ENCODE measurements around the gene NOTCH3. TPM values are rescaled to one million over a fixed set of nuclear protein-coding genes. Genes with fewer than 3 reads are reported as not detected.

Gene NOTCH3
- total RNA-seq, 1 experiment from 2014 or later = 0.14 TPM

DNA sequence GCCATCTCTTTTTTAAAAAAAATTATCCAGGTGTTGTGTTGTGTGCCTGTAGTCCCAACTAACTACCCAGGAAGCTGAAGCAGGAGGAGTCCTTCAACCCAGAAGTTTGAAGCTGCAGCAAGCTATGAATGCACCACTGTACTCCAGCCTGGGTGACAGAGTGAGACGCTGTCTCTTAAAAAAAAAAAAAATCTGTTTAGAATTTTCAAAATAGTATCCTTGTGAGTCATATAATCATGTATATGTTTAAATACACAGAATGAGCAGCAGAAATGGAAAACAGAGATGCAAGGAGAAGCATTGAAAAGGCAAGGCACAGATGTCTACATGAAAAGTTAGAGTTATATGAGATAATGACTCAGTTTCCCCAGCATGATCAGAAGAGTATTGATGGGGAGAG, 62.4 kb downstream of the NOTCH3 start:
- in situ Hi-C loops (cut with HindIII; ENCODE audit: low pct_unique_long_range_greater_than_20kb, low sequenced_read_pairs) = no loop called here

DNA sequence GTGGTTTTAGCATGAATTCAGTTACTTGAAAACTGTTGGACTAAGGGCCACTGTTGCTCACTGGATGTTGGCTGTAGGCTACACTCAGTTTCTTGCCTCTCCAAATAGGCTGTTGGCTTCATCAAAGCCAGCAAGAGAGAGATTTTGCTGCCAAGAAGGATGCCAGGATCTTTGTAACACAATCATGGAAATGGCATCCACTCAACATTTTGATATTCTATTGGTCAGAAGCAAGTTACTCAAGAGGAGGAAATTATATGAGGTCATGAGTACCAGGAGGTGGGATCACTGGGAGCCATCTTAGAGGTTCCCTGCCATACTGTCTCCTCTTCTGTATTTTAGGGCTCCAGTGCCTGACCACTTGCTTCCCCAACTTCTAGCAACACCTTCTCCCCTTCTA, 63.0 kb downstream of the NOTCH3 start:
- in situ Hi-C loops (cut with HindIII; ENCODE audit: low pct_unique_long_range_greater_than_20kb, low sequenced_read_pairs) = no loop called here
- DNase-seq (ENCODE audit: low read depth) = no peak

More for the DNA sequence above, 62.4 kb downstream of the NOTCH3 start:
- no peak for DNase-seq (ENCODE audit: low read depth)

DNA sequence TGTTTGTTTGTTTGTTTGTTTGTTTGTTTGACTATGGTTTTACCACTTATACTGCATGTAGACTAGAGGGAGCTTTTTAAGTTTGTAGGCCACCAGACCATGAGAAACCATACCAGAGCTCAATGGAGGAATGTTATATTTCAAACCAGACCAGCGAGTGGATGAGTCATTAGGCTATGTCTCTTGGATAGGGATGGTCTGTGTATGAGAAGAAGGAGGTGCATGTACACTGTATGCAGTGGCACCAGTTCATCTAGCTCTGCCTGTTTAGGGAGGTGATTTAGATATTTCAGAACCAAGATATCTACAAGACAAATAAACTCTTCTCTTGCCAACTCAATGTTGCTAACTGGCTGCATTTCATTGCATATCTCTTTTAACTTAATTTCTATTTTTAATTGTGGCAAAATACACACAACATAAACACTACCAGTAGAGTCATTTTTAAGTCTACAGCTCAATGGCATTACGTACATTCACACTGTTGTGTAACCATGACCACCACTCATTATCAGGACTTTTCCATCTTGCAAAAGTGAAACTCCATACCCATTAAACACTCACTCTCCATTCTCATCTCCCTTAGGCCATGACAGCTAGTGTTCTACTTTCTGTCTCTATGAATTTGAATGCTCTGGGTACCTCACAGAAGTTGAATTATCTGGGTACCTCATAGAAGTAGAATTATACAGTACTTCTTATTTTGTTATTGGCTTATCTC, 64.4 kb downstream of the NOTCH3 start:
- in situ Hi-C loops (cut with HindIII; ENCODE audit: low pct_unique_long_range_greater_than_20kb, low sequenced_read_pairs) = no loop called here
- DNase-seq (ENCODE audit: low read depth) = no peak

DNA sequence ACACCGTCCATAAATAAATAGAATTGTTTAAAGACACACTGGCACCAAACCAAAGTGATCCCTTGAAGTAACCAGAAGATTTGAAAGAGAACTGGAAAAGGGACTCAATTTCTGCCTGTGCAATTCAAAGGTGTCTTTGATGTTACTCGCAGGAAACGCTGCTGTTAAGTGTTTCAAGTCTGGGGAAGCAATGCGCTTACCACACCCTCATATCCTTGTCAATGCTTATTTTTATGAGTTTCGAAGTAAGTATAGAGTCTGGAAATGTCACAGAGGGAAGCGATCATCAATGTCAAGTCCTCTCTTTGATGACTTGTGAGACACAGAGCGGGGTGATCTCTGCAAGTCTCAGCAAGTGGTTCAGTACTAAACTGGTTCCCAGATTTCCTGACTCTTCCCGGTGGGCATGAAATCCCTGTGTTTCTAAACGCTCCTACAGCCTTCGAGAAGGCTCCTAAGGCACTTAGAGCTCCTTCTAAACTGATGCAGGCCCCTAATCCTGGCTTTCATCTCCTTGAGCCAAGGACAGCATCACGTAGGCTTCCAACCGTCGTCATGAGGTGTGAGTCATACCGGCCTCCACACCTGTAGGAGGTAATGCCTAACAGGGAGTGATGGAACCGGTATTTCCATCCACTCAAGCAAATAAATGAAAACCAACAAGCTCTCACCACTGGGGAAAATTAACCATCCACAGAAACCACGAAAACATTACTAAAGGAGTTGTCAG, 70.8 kb downstream of the NOTCH3 start:
- no peak for DNase-seq (ENCODE audit: low read depth)
- in situ Hi-C loops (cut with HindIII; ENCODE audit: low pct_unique_long_range_greater_than_20kb, low sequenced_read_pairs) = no loop called here

DNA sequence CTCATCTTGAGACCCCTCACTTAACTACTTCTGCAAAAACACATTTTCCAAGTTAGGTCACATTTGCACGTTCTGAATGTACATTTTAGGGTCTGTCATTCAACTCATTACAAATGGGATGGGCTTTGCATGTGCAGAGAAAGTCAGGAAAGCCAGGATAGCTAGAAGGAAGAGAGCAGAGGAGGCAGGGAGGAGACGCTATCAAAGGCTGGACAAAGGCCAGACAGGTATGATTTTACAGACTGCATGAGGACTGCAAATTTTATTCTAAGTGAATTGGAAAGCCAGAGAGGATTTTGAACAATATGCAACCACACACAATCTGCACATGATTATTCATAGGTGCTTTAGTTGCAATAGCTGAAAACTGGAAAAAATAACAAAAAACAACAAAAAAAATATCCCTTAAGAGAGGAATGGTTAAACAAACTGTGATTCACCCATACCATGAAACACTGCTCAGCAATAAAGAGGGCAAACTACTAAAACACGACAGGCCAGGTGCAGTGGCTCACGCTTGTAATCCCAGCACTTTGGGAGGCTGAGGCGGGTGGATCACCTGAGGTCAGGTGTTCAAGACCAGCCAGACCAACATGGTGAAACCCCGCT, 72.5 kb downstream of the NOTCH3 start:
- in situ Hi-C loops (cut with HindIII; ENCODE audit: low pct_unique_long_range_greater_than_20kb, low sequenced_read_pairs) = no loop called here

DNA sequence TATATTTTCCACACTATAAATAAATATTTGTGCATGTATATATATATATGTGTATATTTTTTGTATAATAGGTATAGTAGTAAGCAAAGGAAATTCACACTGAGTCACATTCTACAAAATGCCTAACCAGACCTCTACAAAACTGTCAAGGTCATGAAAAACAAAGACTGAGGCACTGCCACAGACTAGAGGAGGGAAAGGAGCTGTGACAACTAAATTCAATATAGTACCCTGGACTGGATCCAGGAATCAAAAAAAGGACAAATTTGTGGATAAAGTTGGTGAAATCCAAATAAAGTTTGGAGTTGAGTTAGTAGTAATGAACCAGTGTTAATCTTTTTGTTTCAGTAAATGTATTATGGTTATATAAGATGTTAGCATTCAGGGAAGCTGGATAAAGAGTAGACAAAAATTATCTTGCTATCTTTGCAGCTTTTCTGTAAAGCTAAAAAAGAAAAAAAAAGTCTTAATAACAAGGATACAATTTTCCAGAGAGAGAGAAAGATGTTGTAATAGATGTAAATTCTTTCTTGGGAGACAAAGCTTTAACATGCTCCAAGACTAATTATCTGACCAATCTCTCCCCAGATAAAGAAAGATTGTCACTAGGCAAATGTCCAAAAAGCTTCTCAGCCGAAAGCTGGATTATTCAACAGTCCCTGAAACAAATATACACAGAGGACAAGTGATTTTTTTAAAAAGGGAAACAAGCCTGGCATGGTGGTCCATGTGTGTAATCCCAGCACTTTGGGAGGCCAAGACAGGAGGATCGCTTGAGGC, 74.5 kb downstream of the NOTCH3 start:
- no peak for DNase-seq (ENCODE audit: low read depth)
- in situ Hi-C loops (cut with HindIII; ENCODE audit: low pct_unique_long_range_greater_than_20kb, low sequenced_read_pairs) = no loop called here

More for the DNA sequence above, 72.5 kb downstream of the NOTCH3 start:
- no peak for DNase-seq (ENCODE audit: low read depth)

DNA sequence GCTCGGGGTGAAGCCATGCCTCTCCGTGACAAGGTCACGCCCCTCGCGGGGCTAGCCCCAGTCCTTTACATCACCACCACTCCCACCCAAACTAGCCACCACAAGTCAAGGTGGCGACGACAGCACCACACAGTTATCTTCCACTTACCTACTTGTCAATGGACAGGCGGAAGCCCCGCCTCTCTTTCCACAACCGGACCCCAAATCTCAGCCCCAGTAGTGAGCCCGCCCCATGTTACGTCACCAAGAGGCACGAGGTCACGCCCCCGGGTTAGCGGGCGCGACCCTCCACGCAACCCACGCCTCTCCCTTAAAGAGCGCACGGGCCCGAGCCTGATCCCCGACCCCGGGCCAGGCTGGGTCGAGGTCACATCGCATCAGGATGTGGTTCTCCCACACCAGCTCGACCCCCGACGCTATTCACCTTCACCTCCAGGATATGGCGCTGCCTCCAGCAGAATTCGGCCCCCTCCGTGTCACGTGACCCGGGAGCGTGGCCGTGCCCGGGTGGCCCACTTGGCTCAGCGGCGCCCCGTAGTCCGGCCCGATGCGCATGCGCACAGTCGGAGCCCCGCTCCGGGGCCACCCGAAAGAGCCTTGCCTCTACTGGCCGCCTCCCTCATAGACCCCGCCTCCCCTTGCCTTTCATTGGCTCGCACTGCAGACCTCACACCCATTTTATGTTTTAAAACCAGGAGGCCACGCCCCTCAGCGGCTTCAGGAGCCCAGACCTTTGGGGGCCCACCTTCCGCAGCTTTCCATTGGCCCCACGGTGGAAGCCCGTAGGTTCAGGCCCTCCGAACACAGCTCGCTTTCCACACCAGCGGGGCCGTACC, 75.3 kb downstream of the NOTCH3 start:
- peak; percentile 98 for DNase-seq (ENCODE audit: low read depth)
- in situ Hi-C loops (cut with HindIII; ENCODE audit: low pct_unique_long_range_greater_than_20kb, low sequenced_read_pairs) = no loop called here

DNA sequence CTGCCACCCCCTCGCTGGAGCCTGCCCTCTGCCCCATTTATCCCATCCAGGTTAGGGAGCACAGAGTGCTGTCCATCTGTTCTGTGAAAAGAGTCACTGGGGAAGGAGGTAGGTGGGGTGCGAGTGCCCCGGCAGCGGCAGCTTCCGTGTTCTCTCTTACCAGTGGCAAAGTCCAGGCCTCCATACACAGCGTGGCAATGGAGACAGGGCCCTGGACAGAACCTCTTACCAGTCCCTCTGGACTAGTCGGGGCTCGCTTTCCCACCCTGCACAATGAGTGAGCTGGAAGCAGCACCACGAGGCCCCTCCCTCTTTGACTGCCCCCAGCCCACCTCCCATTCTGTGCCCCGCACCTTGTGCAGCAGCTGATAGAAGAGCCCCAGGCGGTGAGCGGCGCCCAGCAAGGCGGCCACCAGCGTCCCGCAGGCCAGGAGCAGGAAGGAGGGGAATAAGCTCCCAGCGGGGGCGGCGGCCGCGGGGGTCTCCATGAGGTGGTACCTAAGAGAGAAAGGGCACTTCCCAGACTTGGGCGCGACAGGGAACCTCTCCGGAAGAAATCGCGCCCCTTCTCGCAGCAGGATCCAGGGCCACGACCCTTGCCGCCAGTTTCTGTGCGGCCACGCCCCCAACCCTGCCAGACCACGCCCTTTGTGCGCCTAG, 76.1 kb downstream of the NOTCH3 start:
- in situ Hi-C loops (cut with HindIII; ENCODE audit: low pct_unique_long_range_greater_than_20kb, low sequenced_read_pairs) = no loop called here
- no peak for DNase-seq (ENCODE audit: low read depth)

DNA sequence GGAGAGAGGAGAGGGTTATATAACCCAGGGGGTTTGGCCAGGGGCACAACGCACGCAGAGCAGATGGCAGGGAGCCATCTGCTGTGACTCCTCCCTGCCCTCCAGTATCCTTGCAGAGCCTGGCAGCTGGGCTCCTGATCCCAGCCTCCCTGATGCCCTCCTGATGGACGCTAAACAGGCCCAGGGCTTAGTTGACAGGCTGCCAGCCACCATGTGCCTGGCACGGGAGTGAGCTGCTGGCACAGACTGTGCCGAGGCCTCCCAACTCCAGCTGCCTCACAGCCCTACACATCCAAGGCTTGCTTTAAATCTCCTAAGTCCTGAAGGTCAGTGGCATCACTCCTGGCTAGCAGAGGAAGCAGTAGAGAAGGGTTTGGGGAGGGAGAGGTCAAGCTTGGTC, 76.9 kb downstream of the NOTCH3 start:
- DNase-seq (ENCODE audit: low read depth) = no peak
- in situ Hi-C loops (cut with HindIII; ENCODE audit: low pct_unique_long_range_greater_than_20kb, low sequenced_read_pairs) = no loop called here

DNA sequence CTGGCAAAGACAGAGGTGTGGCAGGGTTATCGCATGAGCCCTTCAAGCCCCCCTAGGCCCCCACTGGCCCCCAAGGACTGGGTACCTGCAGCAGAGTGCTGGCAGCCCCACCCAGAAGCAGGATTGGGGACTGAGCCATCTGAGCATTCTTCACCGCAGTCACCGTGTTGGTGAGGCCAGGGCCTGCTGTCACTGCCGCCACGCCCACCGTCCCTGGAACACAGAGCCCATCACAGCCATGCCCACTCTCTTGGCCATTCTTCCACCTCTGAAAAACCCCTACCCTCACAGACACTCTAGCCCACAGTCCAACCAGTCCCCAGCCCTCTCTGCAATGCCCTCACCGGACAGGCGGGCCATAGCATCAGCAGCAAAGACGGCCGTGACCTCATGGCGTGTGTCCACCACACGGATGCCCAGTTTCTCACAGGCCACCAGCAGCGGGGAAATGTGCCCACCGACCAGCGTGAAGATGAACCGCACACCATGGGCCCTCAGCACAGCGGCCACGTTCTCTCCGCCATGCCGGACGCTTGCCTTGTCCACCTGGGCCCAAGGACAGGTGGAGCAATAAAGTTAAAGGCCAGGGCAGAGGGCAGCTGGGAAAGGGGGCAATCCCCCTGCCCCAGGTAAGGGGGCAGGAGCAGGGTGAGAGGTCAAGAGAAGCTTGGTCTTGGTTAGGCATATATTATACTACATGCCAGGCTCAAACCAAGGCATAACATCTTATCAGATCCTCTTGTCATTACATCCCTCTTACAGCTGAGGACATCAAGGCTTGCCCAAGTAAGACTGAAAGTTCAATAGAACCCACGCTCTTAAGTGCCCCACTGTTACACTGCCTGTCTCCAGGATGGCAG, 77.5 kb downstream of the NOTCH3 start:
- in situ Hi-C loops (cut with HindIII; ENCODE audit: low pct_unique_long_range_greater_than_20kb, low sequenced_read_pairs) = no loop called here
- no peak for DNase-seq (ENCODE audit: low read depth)

DNA sequence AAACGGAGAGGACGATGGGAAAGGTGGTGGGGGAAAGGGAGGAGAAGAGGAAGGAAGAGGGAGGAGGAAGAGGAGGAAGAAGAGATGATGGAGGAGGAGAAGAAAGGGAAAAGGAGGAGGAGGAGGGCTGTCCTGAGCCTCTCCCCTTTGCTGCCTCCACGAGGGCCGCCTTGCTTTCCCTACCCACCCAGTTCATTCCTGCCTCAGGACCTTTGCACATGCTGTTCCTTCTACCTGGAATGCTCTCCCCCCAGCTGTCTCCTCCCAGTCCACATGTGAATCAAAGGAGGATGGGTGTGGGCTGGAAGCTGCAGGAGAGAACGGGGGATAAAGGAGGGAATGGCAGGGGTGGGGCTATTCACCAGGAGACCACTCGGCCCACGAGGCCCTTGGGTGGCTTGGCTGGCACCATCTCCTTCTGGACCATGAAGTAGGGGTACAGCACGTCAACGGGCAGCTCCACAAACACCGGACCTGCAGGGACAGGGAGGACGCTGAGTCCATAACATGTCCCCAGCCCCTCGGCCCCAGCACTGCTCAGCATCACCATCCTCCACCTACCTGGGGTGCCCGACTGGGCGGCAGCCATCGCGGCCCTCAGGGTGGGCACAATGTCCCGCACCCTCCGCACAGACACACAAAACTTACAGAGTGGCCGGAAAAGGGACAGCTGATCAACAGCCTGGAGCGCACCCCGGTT, 78.3 kb downstream of the NOTCH3 start:
- in situ Hi-C loops (cut with HindIII; ENCODE audit: low pct_unique_long_range_greater_than_20kb, low sequenced_read_pairs) = no loop called here
- no peak for DNase-seq (ENCODE audit: low read depth)

DNA sequence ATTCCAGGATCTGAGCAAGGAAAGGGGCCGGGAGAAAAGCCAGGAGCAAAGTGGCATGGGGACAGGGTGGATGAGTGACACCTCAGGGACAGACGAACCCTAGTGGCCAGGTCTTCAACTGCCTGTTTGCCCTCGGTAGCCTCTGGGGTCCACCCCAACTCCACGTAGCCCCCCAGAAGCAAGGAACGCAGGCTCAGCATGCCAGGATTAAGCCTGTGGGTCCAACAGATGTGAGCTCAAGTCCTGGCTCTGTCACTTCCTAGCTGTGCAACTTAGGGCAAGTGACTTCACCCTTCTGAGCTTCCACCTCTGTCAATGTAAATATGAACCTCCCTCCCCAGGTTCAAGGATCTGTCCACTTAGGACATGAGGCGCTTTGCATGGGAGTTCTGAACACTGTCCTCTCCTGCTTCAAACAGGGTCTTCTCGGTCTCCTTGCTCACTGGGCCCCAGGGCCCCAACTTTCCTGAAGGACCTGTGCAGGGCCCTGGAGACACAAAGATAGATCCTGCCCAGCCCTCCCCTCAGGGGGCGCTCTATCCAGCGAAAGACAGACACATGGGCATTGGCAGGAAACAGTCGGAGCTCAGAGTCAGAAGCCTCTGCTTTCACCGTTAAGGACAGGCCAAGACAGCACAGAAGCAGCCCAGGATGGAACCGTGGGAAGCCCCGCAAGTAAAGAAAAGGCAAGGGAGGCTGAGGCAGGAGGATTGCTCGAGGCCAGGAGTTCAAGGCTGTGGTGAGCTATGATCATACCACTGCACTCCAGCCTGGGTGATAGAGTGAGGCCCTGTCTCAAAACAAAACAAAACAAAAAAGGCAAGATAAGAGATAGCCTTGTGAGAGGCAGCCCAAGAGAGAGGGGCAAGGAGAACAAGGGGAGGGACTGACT, 80.4 kb downstream of the NOTCH3 start:
- in situ Hi-C loops (cut with HindIII; ENCODE audit: low pct_unique_long_range_greater_than_20kb, low sequenced_read_pairs) = no loop called here
- no peak for DNase-seq (ENCODE audit: low read depth)

DNA sequence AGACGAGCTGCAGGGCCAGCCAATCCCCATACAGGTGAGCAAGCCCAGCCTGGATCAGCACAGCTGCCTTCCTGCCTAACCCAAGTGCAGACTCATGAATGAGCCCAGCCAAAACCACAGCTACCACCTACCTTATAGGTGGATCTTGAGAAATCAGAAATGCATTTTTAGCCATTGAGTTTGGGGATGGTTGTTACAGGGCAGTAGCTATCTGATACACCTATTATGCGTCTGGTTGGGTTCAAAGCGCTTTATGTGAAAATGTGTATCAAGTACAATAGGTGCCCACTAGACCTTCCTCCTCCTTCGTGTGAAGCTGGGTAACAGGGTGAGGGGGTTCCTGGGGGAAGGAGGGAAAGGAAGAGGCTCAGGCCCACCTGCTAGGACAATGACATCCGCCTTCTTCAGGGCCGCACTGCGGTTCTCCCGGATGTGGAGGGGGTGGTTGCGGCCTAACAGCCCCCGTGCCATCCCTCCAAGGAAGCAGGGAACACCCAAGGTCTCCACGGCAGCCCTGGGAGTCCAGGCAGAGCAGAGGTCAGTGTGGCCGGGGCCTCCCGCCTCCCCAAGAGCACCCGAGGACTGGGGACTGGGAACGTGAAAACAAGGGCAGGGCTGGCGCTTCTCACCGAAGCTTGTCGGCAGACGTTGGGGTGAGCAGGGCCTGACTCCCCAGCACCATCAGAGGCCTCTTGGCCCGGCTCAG, 81.9 kb downstream of the NOTCH3 start:
- DNase-seq (ENCODE audit: low read depth) = no peak
- in situ Hi-C loops (cut with HindIII; ENCODE audit: low pct_unique_long_range_greater_than_20kb, low sequenced_read_pairs) = no loop called here

DNA sequence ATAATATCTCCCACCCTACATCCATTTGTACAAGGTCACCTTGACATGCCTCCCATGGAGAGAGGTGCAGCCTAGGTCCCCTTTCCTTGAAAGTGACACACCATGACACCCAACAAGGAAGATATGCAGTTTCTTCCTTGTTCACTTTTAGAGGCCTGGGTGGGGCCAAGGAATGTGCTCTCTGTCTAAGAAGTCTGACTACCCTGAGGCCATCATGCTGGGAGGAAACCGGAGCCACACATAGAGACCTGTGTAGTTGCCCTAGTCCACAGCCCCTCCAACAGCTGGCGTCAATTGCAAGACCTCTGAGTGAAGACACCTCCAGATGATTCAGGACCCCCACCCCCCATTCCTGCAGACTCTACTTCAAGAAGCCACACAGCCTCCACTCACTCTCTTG, 82.5 kb downstream of the NOTCH3 start:
- DNase-seq (ENCODE audit: low read depth) = no peak
- in situ Hi-C loops (cut with HindIII; ENCODE audit: low pct_unique_long_range_greater_than_20kb, low sequenced_read_pairs) = no loop called here

DNA sequence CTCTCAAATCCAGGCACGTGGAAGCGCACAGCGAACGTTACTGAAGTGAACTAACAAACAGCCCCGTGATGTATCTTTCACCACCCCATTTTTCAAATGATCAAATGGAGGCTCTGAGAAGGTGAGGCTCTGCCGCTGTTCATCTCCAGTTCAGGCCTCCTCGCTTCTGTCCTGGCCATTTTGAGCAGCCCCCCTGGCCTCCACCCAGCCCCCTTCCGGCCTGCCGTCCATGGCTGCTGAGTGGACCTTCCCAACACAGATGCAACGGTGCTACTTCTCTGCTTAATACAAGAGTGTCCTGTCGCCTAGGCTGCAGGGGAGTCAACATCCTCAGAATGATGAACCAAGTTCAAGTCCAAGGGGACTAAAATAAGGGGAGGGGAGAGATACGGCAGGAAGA, 83.9 kb downstream of the NOTCH3 start:
- in situ Hi-C loops (cut with HindIII; ENCODE audit: low pct_unique_long_range_greater_than_20kb, low sequenced_read_pairs) = no loop called here
- DNase-seq (ENCODE audit: low read depth) = no peak
